PC-9 (cell line): ENCODE results near the gene HNRNPU. TPM values are rescaled to one million over a fixed set of nuclear protein-coding genes. Genes with fewer than 3 reads are reported as not detected.
A peak's percentile ranks its signal among the peaks of the same experiment; 100 is the strongest.

ENCODE experiments used
- BruUV-seq: library from RNA; stranded (reverse); fragments of 400-500 nt; replicated peaks from 2 replicates; lab custom pipeline; 2021; lab: Mats Ljungman, UMichigan
- CTCF ChIA-PET: fragments of 300-600 bp; sonication (Branson Sonifier 250); formaldehyde crosslinking; loops from one replicate; lab custom pipeline; 2022; ENCODE audit warnings: antibody characterized with exemption; lab: Charles Lee
- POLR2A ChIA-PET: fragments of 300-600 bp; sonication (Branson Sonifier 250); formaldehyde crosslinking; loops from one replicate; lab custom pipeline; 2022; ENCODE audit warnings: antibody characterized with exemption; ENCODE audit not compliant: unreplicated experiment; lab: Charles Lee
- DNase-seq, 2 experiments: peaks; one replicate each; pipeline versions ENCODE4 v3.0.0 to v3.0.0-alpha.2; 2015 to 2022; ENCODE audit warnings: mixed read lengths in 1 of 2
- H2AFZ ChIP-seq: fragments of 200-600 bp; sonication (generic); 2 replicates; pipeline ENCODE4 v1.8.1; 2017; ENCODE audit warnings: antibody characterized with exemption
- H3F3A ChIP-seq: fragments of 200-600 bp; sonication (generic); 2 replicates; pipeline ENCODE4 v1.8.1; 2017; ENCODE audit warnings: antibody characterized with exemption, mild to moderate bottlenecking, low read depth; ENCODE audit not compliant: insufficient read depth
- H3K27ac ChIP-seq: fragments of 200-600 bp; sonication (generic); 2 replicates; pipeline ENCODE4 v1.6.1; 2016; ENCODE audit warnings: mixed run types
- H3K27me3 ChIP-seq: fragments of 200-600 bp; sonication (generic); 2 replicates; pipeline ENCODE4 v1.6.1; 2016; ENCODE audit warnings: low read depth, mixed run types; ENCODE audit not compliant: insufficient read depth
- H3K36me3 ChIP-seq: fragments of 200-600 bp; sonication (generic); 2 replicates; pipeline ENCODE4 v1.6.1; 2016; ENCODE audit warnings: low read depth, mixed run types
- H3K4me1 ChIP-seq: fragments of 200-600 bp; sonication (generic); replicated peaks from 2 replicates; pipeline ENCODE4 v1.6.1; 2016; ENCODE audit warnings: mixed run types; ENCODE audit not compliant: insufficient read depth
- H3K4me2 ChIP-seq: fragments of 200-600 bp; sonication (generic); 2 replicates; pipeline ENCODE4 v1.6.1; 2017; ENCODE audit warnings: mixed run types
- H3K4me3 ChIP-seq: fragments of 200-600 bp; sonication (generic); 2 replicates; pipeline ENCODE4 v1.6.1; 2016; ENCODE audit warnings: mixed run types
- H3K79me2 ChIP-seq: fragments of 200-600 bp; sonication (generic); 2 replicates; pipeline ENCODE4 v1.6.1; 2017; ENCODE audit warnings: low read depth, mixed run types
- H3K9me2 ChIP-seq: fragments of 200-600 bp; sonication (generic); 2 replicates; pipeline ENCODE4 v1.8.1; 2017; ENCODE audit warnings: mild to moderate bottlenecking; ENCODE audit not compliant: insufficient read depth
- H3K9me3 ChIP-seq: fragments of 200-600 bp; sonication (generic); 2 replicates; pipeline ENCODE4 v1.8.1; 2016; ENCODE audit warnings: low read depth; ENCODE audit not compliant: insufficient read depth
- H4K20me1 ChIP-seq: fragments of 200-600 bp; sonication (generic); 2 replicates; pipeline ENCODE4 v1.8.1; 2017; ENCODE audit not compliant: insufficient read depth
- CTCF ChIP-seq: fragments of 200-600 bp; sonication (generic); conservative IDR thresholded peaks from 2 replicates; pipeline ENCODE4 v1.6.1; 2017; ENCODE audit warnings: mixed run types, antibody characterized with exemption, mild to moderate bottlenecking, moderate library complexity
- EZH2 ChIP-seq: fragments of 200-600 bp; sonication (generic); IDR thresholded peaks from 2 replicates; pipeline ENCODE4 v1.8.0; 2017; ENCODE audit warnings: antibody characterized with exemption, low read depth
- intact Hi-C: fragments of 100-400 bp; cut with micrococcal nuclease; formaldehyde crosslinking; loops from one replicate; pipeline ENCODE4 v1.10.0; 2022; ENCODE audit not compliant: unreplicated experiment
- total RNA-seq: library from RNA; stranded (reverse); gene quantifications from 2 replicates; pipeline ENCODE4 v1.2.3, GENCODE V29; 2021

Gene HNRNPU
- total RNA-seq, 1 experiment from 2014 or later, result 376 TPM

- H3K9me2 ChIP-seq, result no peaks in the 10 kb centered on the region
- intact Hi-C loops, result loop anchor here (1.0 to 10.0 kb wide), 8 partner anchors 29 to 531 kb away; partner anchors contain the start of genes ADSS2, DESI2 and HNRNPU
- H4K20me1 ChIP-seq, result no peaks in the 10 kb centered on the region
- H3K4me2 ChIP-seq, result peak within 1 kb of the TSS; percentile 87
- H2AFZ ChIP-seq, result peak within 1 kb of the TSS; percentile 76
- peaks cover 22% of the 10 kb centered on the region for H3K4me1 ChIP-seq
- peaks cover 16% of the 10 kb centered on the region for H3K36me3 ChIP-seq
- no peaks in the 10 kb centered on the region for H3K9me3 ChIP-seq
- peak within 1 kb of the TSS; percentile 98 for H3K27ac ChIP-seq
- no TSS peak for BruUV-seq
- ChIA-PET CTCF (interaction anchor here (1.2 to 2.3 kb wide), 2 partner anchors 34 to 207 kb away, joined by 5 to 8 read pairs; no protein-coding TSS in a partner anchor), POLR2A (interaction anchor here (0.6 to 0.7 kb wide), 3 partner anchors 152 to 990 kb away, joined by 3 to 11 read pairs (median 4); no protein-coding TSS in a partner anchor)
- H3K27me3 ChIP-seq, result no peaks in the 10 kb centered on the region
- TF ChIP-seq EZH2 (no peak), CTCF (no peak)
- peak within 1 kb of the TSS; percentile 79 for H3K4me3 ChIP-seq
- peaks cover 48% of the 10 kb centered on the region for H3K79me2 ChIP-seq
- DNase-seq, result peak in 1 of 2 experiments; percentile 75
- H3F3A ChIP-seq, result peaks cover 63% of the 10 kb centered on the region
Measured at GRCh38 chr1:244835276-244836134, 28.8 kb downstream of the HNRNPU start, which contains the start of gene COX20. TSS of gene COX20 (plus strand) at chr1:244835658. CDS start at chr1:244835715, 57 bp downstream.

GRCh38 chr1:244834543-244835275, 29.6 kb downstream of the HNRNPU start:
- BruUV-seq, result TSS peak; percentile 83

More at GRCh38 chr1:244834543-244835275, 29.6 kb downstream of the HNRNPU start:
- intact Hi-C loops, result loop anchor here (1.0 to 10.0 kb wide), 8 partner anchors 30 to 530 kb away; partner anchors contain the start of genes ADSS2, DESI2 and HNRNPU
- Histone ChIP-seq H3K4me3 (peak overlapping the region; percentile 79), H2AFZ (peak overlapping the region; percentile 70), H3K4me2 (peak overlapping the region; percentile 87), H3K79me2 (peaks cover 41% of the 10 kb centered on the region), H3K9me3 (no peaks in the 10 kb centered on the region), H3K4me1 (peaks cover 22% of the 10 kb centered on the region), H3K36me3 (peaks cover 10% of the 10 kb centered on the region; the same call in 1 of the 2 replicates), H3K9me2 (no peaks in the 10 kb centered on the region), H4K20me1 (no peaks in the 10 kb centered on the region), H3K27ac (peak overlapping the region; percentile 98), H3F3A (peaks cover 56% of the 10 kb centered on the region), H3K27me3 (no peaks in the 10 kb centered on the region)
- ChIA-PET CTCF (interaction anchor here (0.5 to 0.7 kb wide), 2 partner anchors 14 to 141 kb away, joined by 3 to 5 read pairs; no protein-coding TSS in a partner anchor), POLR2A (interaction anchor here (0.7 kb wide), 1 partner anchor 252 kb away, joined by 6 read pairs; no protein-coding TSS in a partner anchor)
- no peak for TF ChIP-seq CTCF
- TF ChIP-seq EZH2, result no peak
- peak; percentile 83 to 90 for DNase-seq
